Panc1 (cell line): ENCODE measurements around the gene GRM1. TPM values are rescaled to one million over a fixed set of nuclear protein-coding genes. Genes with fewer than 3 reads are reported as not detected.
"Not testable (repeated sequence)": the region's sequence is repeated elsewhere in the genome, so short reads cannot be mapped to it uniquely, and the experiment has no call there.

Experiments
- ATAC-seq: fragments of 200-7000 bp; cut with Tn5 transposase; 2 replicates; pipeline ENCODE4 v1.9.1; 2020; ENCODE audit warnings: mild to moderate bottlenecking, moderate library complexity
- BruUV-seq: library from RNA; stranded (reverse); fragments of 400-500 nt; replicated peaks from 2 replicates; lab custom pipeline; 2021; lab: Mats Ljungman, UMichigan
- CTCF ChIA-PET: fragments of 300-600 bp; sonication (Branson Sonifier 250); formaldehyde crosslinking; loops from one replicate; lab custom pipeline; 2022; ENCODE audit warnings: antibody characterized with exemption; lab: Charles Lee
- POLR2A ChIA-PET: fragments of 300-600 bp; sonication (Branson Sonifier 250); formaldehyde crosslinking; loops from one replicate; lab custom pipeline; 2022; ENCODE audit warnings: antibody characterized with exemption; lab: Charles Lee
- DNase-seq: peaks from one replicate; pipeline ENCODE4 v3.0.0-alpha.2; 2010; ENCODE audit warnings: low read depth, low spot score
- H3K27ac ChIP-seq: 2 replicates; pipeline ENCODE4 v1.5.1; 2011; ENCODE audit warnings: mild to moderate bottlenecking, low read length, inconsistent platforms
- H3K27me3 ChIP-seq: fragments of 200-500 bp; sonication (Bioruptor generic); 2 replicates; pipeline ENCODE4 v1.6.0; 2014; ENCODE audit warnings: low read length, inconsistent platforms; ENCODE audit not compliant: control insufficient read depth, insufficient read depth
- H3K36me3 ChIP-seq: fragments of 200-500 bp; sonication (Bioruptor generic); 2 replicates; pipeline ENCODE4 v1.5.1; 2014; ENCODE audit warnings: inconsistent platforms, mild to moderate bottlenecking, low read length, moderate library complexity; ENCODE audit not compliant: control insufficient read depth, insufficient read depth
- H3K4me1 ChIP-seq: 2 replicates; pipeline ENCODE4 v1.5.1; 2011; ENCODE audit warnings: inconsistent platforms, mild to moderate bottlenecking, low read length, moderate library complexity; ENCODE audit not compliant: control insufficient read depth, insufficient read depth
- H3K4me3 ChIP-seq, 2 experiments: 2 replicates each; pipeline ENCODE4 v1.5.1; 2011 to 2012; ENCODE audit warnings: low read depth in 2 of 2, low read length in 2 of 2, mild to moderate bottlenecking in 2 of 2, inconsistent platforms in 1 of 2, moderate library complexity in 1 of 2
- H3K9me3 ChIP-seq: fragments of 200-500 bp; sonication (Bioruptor generic); 2 replicates; pipeline ENCODE4 v1.5.1; 2014; ENCODE audit warnings: low read depth, mild to moderate bottlenecking, inconsistent platforms, low read length, moderate library complexity; ENCODE audit not compliant: control insufficient read depth, insufficient read depth
- CTCF ChIP-seq: fragments of 450-650 bp; IDR thresholded peaks from 2 replicates; pipeline ENCODE4 v1.5.1; 2017; ENCODE audit warnings: mild to moderate bottlenecking
- POLR2AphosphoS5 ChIP-seq: IDR thresholded peaks from 2 replicates; pipeline ENCODE4 v1.6.1; 2012; ENCODE audit warnings: mild to moderate bottlenecking, low read depth, low read length, moderate library complexity
- REST ChIP-seq, 2 experiments: IDR thresholded peaks; 2 replicates each; pipeline ENCODE4 v1.6.1; 2011 to 2012; ENCODE audit warnings: low read depth in 2 of 2, control low read depth in 1 of 2, low read length in 1 of 2, mild to moderate bottlenecking in 1 of 2, moderate library complexity in 1 of 2; ENCODE audit not compliant: insufficient read depth in 1 of 2
- SIN3A ChIP-seq: IDR thresholded peaks from 2 replicates; pipeline ENCODE4 v1.6.1; 2012; ENCODE audit warnings: low read depth, mild to moderate bottlenecking, low read length, moderate library complexity, borderline replicate concordance; ENCODE audit not compliant: insufficient read depth
- TCF7L2 ChIP-seq: IDR thresholded peaks from 2 replicates; pipeline ENCODE4 v1.6.1; 2011; ENCODE audit warnings: mild to moderate bottlenecking, low read depth, low read length, inconsistent platforms
- in situ Hi-C: cut with HindIII; loops from 2 replicates; pipeline ENCODE4 v1.10.0; 2016; ENCODE audit warnings: low sequenced_read_pairs, low pct_unique_long_range_greater_than_20kb
- intact Hi-C: fragments of 100-400 bp; cut with micrococcal nuclease; formaldehyde crosslinking; loops from one replicate; pipeline ENCODE4 v1.10.0; 2022; ENCODE audit not compliant: unreplicated experiment
- total RNA-seq: library from RNA; stranded (reverse); gene quantifications from one replicate; pipeline ENCODE4 v1.2.1, GENCODE V29; 2021; ENCODE audit not compliant: unreplicated experiment

The GRM1 gene
- total RNA-seq, 1 experiment from 2014 or later = not detected

GRCh38 chr6:146269482-146269881 lies 240.6 kb downstream of the GRM1 start:
- CTCF ChIA-PET = no interaction called here
- intact Hi-C loops = no loop called here
- no peak for DNase-seq
- H3K36me3 ChIP-seq = no peaks in the 10 kb centered on the region
- H3K4me1 ChIP-seq = no peaks in the 10 kb centered on the region
- H3K27ac ChIP-seq = no peak overlapping the region
- no peak overlapping the region for H3K4me3 ChIP-seq
- no peaks in the 10 kb centered on the region for H3K9me3 ChIP-seq
- POLR2A ChIA-PET = no interaction called here
- BruUV-seq = no TSS peak
- in situ Hi-C loops = no loop called here
- TF ChIP-seq REST (IDR thresholded peaks at IDR 0.05; ENCODE audit: insufficient read depth in 1 of 2, low read depth in 2 of 2, low read length in 1 of 2) (no peak), TCF7L2 (no peak)
- H3K27me3 ChIP-seq = no peaks in the 10 kb centered on the region
- no peak for ATAC-seq

- H3K9me3 ChIP-seq, POLR2A ChIA-PET, H3K4me1 ChIP-seq, H3K27me3 ChIP-seq, H3K4me3 ChIP-seq, DNase-seq, CTCF ChIA-PET, H3K27ac ChIP-seq, intact Hi-C loops, H3K36me3 ChIP-seq, ATAC-seq, in situ Hi-C loops, BruUV-seq: not testable (repeated sequence)
These were observed 242.3 kb downstream of the GRM1 start for GRCh38 chr6:146271163-146271562.

- no peak for ATAC-seq
- no peaks in the 10 kb centered on the region for H3K9me3 ChIP-seq
These were observed 244.6 kb downstream of the GRM1 start for GRCh38 chr6:146273490-146273889.

More at GRCh38 chr6:146273490-146273889, 244.6 kb downstream of the GRM1 start:
- Histone ChIP-seq H3K36me3 (no peaks in the 10 kb centered on the region), H3K4me3 (no peak overlapping the region), H3K27me3 (no peaks in the 10 kb centered on the region), H3K4me1 (no peaks in the 10 kb centered on the region), H3K27ac (no peak overlapping the region)
- in situ Hi-C loops = no loop called here
- no TSS peak for BruUV-seq
- intact Hi-C loops = no loop called here
- no peak for DNase-seq
- POLR2A ChIA-PET = no interaction called here
- CTCF ChIA-PET = no interaction called here
- no peak for TF ChIP-seq POLR2AphosphoS5
- TF ChIP-seq SIN3A = no peak
- no peak for TF ChIP-seq REST (IDR thresholded peaks at IDR 0.05; ENCODE audit: insufficient read depth in 1 of 2, low read depth in 2 of 2, low read length in 1 of 2)
- TF ChIP-seq CTCF = no peak
